ENCODE data around the gene TMEM119. TPM values are rescaled to one million over a fixed set of nuclear protein-coding genes. Genes with fewer than 3 reads are reported as not detected.

Gene TMEM119
- total RNA-seq, 1 experiment from 2014 or later = not detected

DNA sequence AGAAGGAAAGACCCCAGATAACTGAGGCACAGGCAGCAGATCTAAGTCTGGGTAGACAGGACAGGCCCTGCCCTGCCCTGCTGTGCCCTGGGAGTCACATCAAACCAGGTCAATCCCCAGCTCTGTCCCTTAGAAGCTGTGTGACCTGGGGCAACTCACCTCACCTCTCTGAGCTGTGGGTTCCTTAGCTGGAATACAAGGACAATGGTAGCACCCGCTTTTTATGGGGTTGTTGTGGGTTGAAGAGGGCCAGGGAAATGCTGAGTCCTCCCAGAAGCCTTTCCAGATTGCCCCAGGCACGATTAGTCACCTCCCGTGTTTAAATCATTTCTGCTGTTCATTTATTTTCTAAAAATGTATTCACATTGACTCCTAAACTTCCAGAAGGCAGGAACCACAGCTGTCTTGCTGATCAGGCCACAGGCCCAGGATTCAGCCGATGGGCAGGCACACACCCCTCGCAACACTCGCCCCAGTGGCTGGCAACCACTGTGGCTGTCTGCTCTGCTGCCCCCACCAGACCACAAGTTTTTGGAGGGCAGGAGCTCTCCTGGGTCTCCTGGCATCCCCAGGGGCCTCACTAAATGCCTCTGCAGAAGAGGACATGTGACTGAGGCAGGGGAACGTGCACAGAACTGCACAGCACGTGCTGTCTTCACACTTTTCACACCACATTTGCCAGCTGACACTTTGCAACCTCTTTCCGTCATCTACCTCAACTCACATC is 32.8 kb upstream of the TMEM119 start:
- ATAC-seq (peak; percentile 59), DNase-seq (ENCODE audit: low read depth, low spot score) (no peak)
- TF ChIP-seq TCF7L2 (IDR thresholded peaks at IDR 0.05; ENCODE audit: low read depth, low read length) = no peak
- no peak for TF ChIP-seq SIN3A (IDR thresholded peaks at IDR 0.05; ENCODE audit: borderline replicate concordance, insufficient read depth, low read depth, low read length)
- TF ChIP-seq, protein P1, sequence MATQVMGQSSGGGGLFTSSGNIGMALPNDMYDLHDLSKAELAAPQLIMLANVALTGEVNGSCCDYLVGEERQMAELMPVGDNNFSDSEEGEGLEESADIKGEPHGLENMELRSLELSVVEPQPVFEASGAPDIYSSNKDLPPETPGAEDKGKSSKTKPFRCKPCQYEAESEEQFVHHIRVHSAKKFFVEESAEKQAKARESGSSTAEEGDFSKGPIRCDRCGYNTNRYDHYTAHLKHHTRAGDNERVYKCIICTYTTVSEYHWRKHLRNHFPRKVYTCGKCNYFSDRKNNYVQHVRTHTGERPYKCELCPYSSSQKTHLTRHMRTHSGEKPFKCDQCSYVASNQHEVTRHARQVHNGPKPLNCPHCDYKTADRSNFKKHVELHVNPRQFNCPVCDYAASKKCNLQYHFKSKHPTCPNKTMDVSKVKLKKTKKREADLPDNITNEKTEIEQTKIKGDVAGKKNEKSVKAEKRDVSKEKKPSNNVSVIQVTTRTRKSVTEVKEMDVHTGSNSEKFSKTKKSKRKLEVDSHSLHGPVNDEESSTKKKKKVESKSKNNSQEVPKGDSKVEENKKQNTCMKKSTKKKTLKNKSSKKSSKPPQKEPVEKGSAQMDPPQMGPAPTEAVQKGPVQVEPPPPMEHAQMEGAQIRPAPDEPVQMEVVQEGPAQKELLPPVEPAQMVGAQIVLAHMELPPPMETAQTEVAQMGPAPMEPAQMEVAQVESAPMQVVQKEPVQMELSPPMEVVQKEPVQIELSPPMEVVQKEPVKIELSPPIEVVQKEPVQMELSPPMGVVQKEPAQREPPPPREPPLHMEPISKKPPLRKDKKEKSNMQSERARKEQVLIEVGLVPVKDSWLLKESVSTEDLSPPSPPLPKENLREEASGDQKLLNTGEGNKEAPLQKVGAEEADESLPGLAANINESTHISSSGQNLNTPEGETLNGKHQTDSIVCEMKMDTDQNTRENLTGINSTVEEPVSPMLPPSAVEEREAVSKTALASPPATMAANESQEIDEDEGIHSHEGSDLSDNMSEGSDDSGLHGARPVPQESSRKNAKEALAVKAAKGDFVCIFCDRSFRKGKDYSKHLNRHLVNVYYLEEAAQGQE (IDR thresholded peaks at IDR 0.05; ENCODE audit: insufficient read depth in 1 of 2, low read depth in 2 of 2, low read length in 1 of 2) = no peak
- no peak for TF ChIP-seq POLR2AphosphoS5 (IDR thresholded peaks at IDR 0.05; ENCODE audit: low read depth, low read length)
- TF ChIP-seq, protein P2, sequence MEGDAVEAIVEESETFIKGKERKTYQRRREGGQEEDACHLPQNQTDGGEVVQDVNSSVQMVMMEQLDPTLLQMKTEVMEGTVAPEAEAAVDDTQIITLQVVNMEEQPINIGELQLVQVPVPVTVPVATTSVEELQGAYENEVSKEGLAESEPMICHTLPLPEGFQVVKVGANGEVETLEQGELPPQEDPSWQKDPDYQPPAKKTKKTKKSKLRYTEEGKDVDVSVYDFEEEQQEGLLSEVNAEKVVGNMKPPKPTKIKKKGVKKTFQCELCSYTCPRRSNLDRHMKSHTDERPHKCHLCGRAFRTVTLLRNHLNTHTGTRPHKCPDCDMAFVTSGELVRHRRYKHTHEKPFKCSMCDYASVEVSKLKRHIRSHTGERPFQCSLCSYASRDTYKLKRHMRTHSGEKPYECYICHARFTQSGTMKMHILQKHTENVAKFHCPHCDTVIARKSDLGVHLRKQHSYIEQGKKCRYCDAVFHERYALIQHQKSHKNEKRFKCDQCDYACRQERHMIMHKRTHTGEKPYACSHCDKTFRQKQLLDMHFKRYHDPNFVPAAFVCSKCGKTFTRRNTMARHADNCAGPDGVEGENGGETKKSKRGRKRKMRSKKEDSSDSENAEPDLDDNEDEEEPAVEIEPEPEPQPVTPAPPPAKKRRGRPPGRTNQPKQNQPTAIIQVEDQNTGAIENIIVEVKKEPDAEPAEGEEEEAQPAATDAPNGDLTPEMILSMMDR (IDR thresholded peaks at IDR 0.05) = no peak
- peak overlapping the region; percentile 31 for H3K27ac ChIP-seq (ENCODE audit: low read length)
- no peaks in the 10 kb centered on the region for H3K36me3 ChIP-seq (ENCODE audit: control insufficient read depth, insufficient read depth, low read length)
- H3K4me1 ChIP-seq (ENCODE audit: control insufficient read depth, insufficient read depth, low read length) = peaks cover 28% of the 10 kb centered on the region
- POLR2A ChIA-PET = interaction anchor here (0.5 kb wide), 1 partner anchor 10 kb away, joined by 8 read pairs; no protein-coding TSS in a partner anchor
- H3K27me3 ChIP-seq (ENCODE audit: control insufficient read depth, insufficient read depth, low read length) = no peaks in the 10 kb centered on the region
- in situ Hi-C loops (cut with HindIII; ENCODE audit: low pct_unique_long_range_greater_than_20kb, low sequenced_read_pairs) = no loop called here
- CTCF ChIA-PET = interaction anchor here (0.6 kb wide), 2 partner anchors 141 to 172 kb away, joined by 3 to 5 read pairs; no protein-coding TSS in a partner anchor
- no TSS peak for BruUV-seq (replicated peaks)
- H3K4me3 ChIP-seq (ENCODE audit: low read depth in 2 of 2, low read length in 2 of 2) = no peak overlapping the region
- intact Hi-C loops (cut with micrococcal nuclease; ENCODE audit: unreplicated experiment) = no loop called here
- H3K9me3 ChIP-seq (ENCODE audit: control insufficient read depth, insufficient read depth, low read depth, low read length) = no peaks in the 10 kb centered on the region

DNA sequence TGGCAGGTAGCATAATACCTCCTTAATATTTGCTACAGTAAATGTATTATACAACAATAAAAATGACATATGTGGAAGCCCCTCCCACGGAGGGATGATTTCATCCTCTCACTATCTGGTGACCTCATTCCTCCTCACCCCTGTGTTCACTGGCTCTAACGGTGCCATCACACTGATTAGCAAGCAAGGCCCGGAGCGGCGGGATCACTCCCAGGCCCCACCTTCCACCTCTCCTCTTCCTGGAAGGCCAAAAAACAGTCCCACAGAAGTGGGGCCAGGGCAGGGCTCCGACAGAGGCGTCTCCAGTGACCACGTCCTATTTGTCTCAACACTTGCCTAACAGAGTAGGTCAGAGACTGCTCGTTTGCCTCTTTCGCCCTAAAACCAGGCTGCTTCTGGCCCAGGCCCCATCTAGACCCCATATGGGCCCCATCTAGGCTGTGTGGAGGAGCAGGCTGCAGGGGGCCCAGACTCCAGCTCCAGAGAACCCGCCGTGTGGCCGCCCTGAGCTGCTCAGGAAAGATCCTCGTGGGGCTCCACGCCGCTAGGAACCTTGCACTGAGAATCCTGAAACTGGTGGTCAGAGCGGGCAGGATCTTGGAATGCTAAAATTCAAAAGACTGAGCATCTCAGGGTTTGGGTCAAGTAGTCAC is 32.1 kb upstream of the TMEM119 start:
- peaks cover 23% of the 10 kb centered on the region for H3K4me1 ChIP-seq (ENCODE audit: control insufficient read depth, insufficient read depth, low read length)
- no peak overlapping the region for H3K4me3 ChIP-seq (ENCODE audit: low read depth in 2 of 2, low read length in 2 of 2)
- H3K9me3 ChIP-seq (ENCODE audit: control insufficient read depth, insufficient read depth, low read depth, low read length) = no peaks in the 10 kb centered on the region
- in situ Hi-C loops (cut with HindIII; ENCODE audit: low pct_unique_long_range_greater_than_20kb, low sequenced_read_pairs) (no loop called here), intact Hi-C loops (cut with micrococcal nuclease; ENCODE audit: unreplicated experiment) (no loop called here)
- no peaks in the 10 kb centered on the region for H3K36me3 ChIP-seq (ENCODE audit: control insufficient read depth, insufficient read depth, low read length)
- ChIA-PET POLR2A (no interaction called here), CTCF (interaction anchor here (0.6 kb wide), 1 partner anchor 140 kb away, joined by 5 read pairs; no protein-coding TSS in a partner anchor)
- peak overlapping the region; percentile 31 for H3K27ac ChIP-seq (ENCODE audit: low read length)
- ATAC-seq = peak; percentile 61
- BruUV-seq (replicated peaks) = no TSS peak
- TF ChIP-seq TCF7L2 (IDR thresholded peaks at IDR 0.05; ENCODE audit: low read depth, low read length) = no peak
- TF ChIP-seq POLR2AphosphoS5 (IDR thresholded peaks at IDR 0.05; ENCODE audit: low read depth, low read length) = no peak
- TF ChIP-seq SIN3A (IDR thresholded peaks at IDR 0.05; ENCODE audit: borderline replicate concordance, insufficient read depth, low read depth, low read length) = no peak
- TF ChIP-seq, protein P2 (IDR thresholded peaks at IDR 0.05) = no peak
- TF ChIP-seq, protein P1 (IDR thresholded peaks at IDR 0.05; ENCODE audit: insufficient read depth in 1 of 2, low read depth in 2 of 2, low read length in 1 of 2) = no peak
- H3K27me3 ChIP-seq (ENCODE audit: control insufficient read depth, insufficient read depth, low read length) = no peaks in the 10 kb centered on the region
- no peak for DNase-seq (ENCODE audit: low read depth, low spot score)

All from Panc1 (cell line).